Naive thymus-derived CD8-positive, alpha-beta T cell (primary cell): ENCODE data around the gene KRTAP13-3. TPM values are rescaled to one million over a fixed set of nuclear protein-coding genes. Genes with fewer than 3 reads are reported as not detected.

Experiments used
- ATAC-seq, 2 donors: fragments of 150-1000 bp; cut with Tn5 transposase in 1 of 2; sonication (Bioruptor Pico), chemical (Tn5 transposase) in 1 of 2; 1 replicate in 1 of 2; 2 replicates in 1 of 2; pipeline ENCODE4 v1.10.0; 2021; ENCODE audit warnings: mild to moderate bottlenecking in 2 of 2, moderate library complexity in 2 of 2
- POLR2A ChIA-PET: fragments of 350-600 bp; sonication (Branson Sonifier 250); formaldehyde crosslinking; loops from one replicate; lab custom pipeline; 2021; ENCODE audit warnings: antibody characterized with exemption; lab: Charles Lee
- DNase-seq, 10 donors: peaks; one replicate each; pipeline versions ENCODE4 v3.0.0 to v3.0.0-alpha.2; 2020 to 2022
- H3K27ac Mint-ChIP-seq, 10 donors: one replicate each; pipeline ENCODE4 v1.8.0; 2020 to 2022; ENCODE audit warnings: mild to moderate bottlenecking in 10 of 10, mixed read lengths in 10 of 10, moderate library complexity in 4 of 10, inconsistent platforms in 1 of 10
- H3K27me3 Mint-ChIP-seq, 5 donors: one replicate each; pipeline ENCODE4 v1.8.0; 2021 to 2022; ENCODE audit warnings: mixed read lengths in 5 of 5
- H3K36me3 Mint-ChIP-seq, 3 donors: one replicate each; pipeline ENCODE4 v1.8.0; 2020 to 2022; ENCODE audit warnings: mixed read lengths in 3 of 3, mild to moderate bottlenecking in 2 of 3, inconsistent platforms in 1 of 3
- H3K4me1 Mint-ChIP-seq, 4 donors: one replicate each; pipeline ENCODE4 v1.8.0; 2021 to 2022; ENCODE audit warnings: mixed read lengths in 4 of 4
- H3K4me3 Mint-ChIP-seq, 10 donors: one replicate each; pipeline ENCODE4 v1.8.0; 2020 to 2022; ENCODE audit warnings: mild to moderate bottlenecking in 10 of 10, mixed read lengths in 10 of 10, moderate library complexity in 6 of 10, inconsistent platforms in 1 of 10
- H3K9me3 Mint-ChIP-seq, 9 donors: one replicate each; pipeline ENCODE4 v1.8.0; 2020 to 2022; ENCODE audit warnings: mixed read lengths in 9 of 9, mild to moderate bottlenecking in 3 of 9, inconsistent platforms in 1 of 9, moderate library complexity in 1 of 9
- polyA plus RNA-seq, 3 donors: library from polyadenylated mRNA; unstranded; fragments of 300-500 nt; fragmentation: Illumina TruSeq; gene quantifications; one replicate each; pipeline ENCODE4 v1.2.3, GENCODE V29; 2021
- total RNA-seq, 8 experiments: library from RNA in 2 of 8; stranded (reverse) in 2 of 8; gene quantifications; one replicate each; pipeline ENCODE4 v1.2.3 and lab custom pipeline; 2021 to 2026

KRTAP13-3 gene
- total RNA-seq = not detected
- polyA plus RNA-seq = not detected
- total RNA-seq (lab: John Stamatoyannopoulos, UW) = 0 reads per million in 6 experiments

DNA sequence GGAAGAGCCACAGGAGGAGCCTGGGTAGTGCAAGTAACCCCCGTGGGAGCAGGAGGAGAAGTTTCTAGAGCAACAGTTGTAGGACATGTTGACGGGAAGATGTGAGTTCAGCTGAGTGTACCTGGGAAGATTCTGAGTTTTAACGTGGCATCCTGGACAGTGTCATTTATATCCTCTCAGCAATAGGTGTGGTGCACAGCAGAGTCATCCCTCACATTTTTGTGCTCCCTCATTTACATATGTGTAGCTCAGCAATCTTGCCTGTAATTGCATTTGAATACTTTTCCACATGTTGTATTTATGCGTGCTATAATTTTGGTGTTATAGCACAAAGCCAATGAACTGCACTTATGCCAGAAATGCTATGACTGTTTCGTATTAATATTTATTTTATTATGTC lies at the start of gene KRTAP13-3:
TSS of gene KRTAP13-3 (minus strand) at position 101 of the 400 bp plus-strand sequence. CDS start at position 87, 14 bp downstream.
- DNase-seq = no peak
- Mint-ChIP-seq H3K36me3 (no peaks in the 10 kb centered on the region), H3K4me3 (no peak within 1 kb of the TSS), H3K27me3 (peaks cover 0 to 10% (median 0%) of the 10 kb centered on the region in 5 donors), H3K27ac (peak within 1 kb of the TSS in 1 of 10 donors; percentile 46), H3K9me3 (peaks cover 0 to 4% (median 0%) of the 10 kb centered on the region in 9 donors), H3K4me1 (no peaks in the 10 kb centered on the region)
- POLR2A ChIA-PET = no interaction called here
- no peak for ATAC-seq

GRCh38 chr21:30468900-30469714 lies 43.4 kb upstream of the KRTAP13-3 start:
- no peak overlapping the region for H3K27ac Mint-ChIP-seq
- DNase-seq (no peak), ATAC-seq (no peak)
- H3K36me3 Mint-ChIP-seq = no peaks in the 10 kb centered on the region
- peaks cover 0 to 5% (median 0%) of the 10 kb centered on the region in 9 donors for H3K9me3 Mint-ChIP-seq
- peaks cover 2 to 17% (median 4%) of the 10 kb centered on the region in 5 donors for H3K27me3 Mint-ChIP-seq
- no peaks in the 10 kb centered on the region for H3K4me1 Mint-ChIP-seq
- POLR2A ChIA-PET = no interaction called here
- no peak overlapping the region for H3K4me3 Mint-ChIP-seq

DNA sequence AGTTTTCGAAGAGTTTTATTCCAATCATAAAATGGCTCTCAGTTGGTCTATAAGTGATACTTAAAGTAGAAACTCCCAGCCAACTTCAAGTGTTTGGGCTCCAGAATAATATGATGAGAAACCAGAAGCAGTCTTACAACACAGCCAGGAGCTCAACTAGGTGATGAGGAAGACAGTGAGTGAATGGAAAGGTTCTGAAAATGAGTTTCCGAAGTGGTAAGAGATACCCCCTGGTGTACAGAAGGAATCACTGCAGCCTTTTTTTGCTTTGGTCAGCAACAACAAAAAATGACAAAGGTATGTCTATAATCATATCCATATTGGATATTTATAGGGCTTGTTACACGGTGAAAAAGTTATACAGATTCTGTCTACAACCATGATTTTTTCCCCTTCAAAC lies 38.0 kb upstream of the KRTAP13-3 start:
- Mint-ChIP-seq H3K4me1 (no peaks in the 10 kb centered on the region), H3K27ac (no peak overlapping the region), H3K27me3 (peaks cover 2 to 19% (median 6%) of the 10 kb centered on the region in 5 donors), H3K36me3 (no peaks in the 10 kb centered on the region), H3K9me3 (peaks cover 0 to 2% (median 0%) of the 10 kb centered on the region in 9 donors), H3K4me3 (no peak overlapping the region)
- POLR2A ChIA-PET = no interaction called here
- no peak for DNase-seq
- ATAC-seq = no peak

- H3K27me3 Mint-ChIP-seq = peaks cover 0 to 18% (median 5%) of the 10 kb centered on the region in 5 donors
- POLR2A ChIA-PET = no interaction called here
Measured at GRCh38 chr21:30448514-30448913, 22.8 kb upstream of the KRTAP13-3 start.

DNA sequence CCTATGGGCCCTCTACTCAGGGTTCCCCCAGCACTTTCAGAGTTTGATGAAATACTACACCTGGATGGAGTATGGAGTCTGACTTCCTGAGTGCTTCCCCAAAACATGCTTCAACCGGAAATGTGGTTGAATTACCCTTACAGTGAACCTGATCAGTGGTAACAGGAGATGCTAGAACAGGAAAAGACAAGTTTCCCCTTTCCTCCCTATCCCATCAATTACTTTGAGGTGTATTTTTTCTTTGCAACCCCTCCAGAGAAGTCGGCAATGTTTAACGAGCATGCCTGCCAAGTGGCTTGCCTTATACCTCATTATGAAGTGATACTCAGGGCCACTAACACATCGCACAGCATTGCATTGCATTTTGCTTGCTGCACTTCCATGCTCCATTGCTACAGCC lies 21.3 kb upstream of the KRTAP13-3 start:
- DNase-seq = no peak
- peaks cover 0 to 14% (median 7%) of the 10 kb centered on the region in 5 donors for H3K27me3 Mint-ChIP-seq
- POLR2A ChIA-PET = no interaction called here
- peaks cover 0 to 1% (median 0%) of the 10 kb centered on the region in 4 donors for H3K4me1 Mint-ChIP-seq
- H3K27ac Mint-ChIP-seq = no peak overlapping the region
- no peaks in the 10 kb centered on the region for H3K36me3 Mint-ChIP-seq
- ATAC-seq = no peak
- no peak overlapping the region for H3K4me3 Mint-ChIP-seq
- peaks cover 0 to 2% (median 0%) of the 10 kb centered on the region in 9 donors for H3K9me3 Mint-ChIP-seq

More at GRCh38 chr21:30448514-30448913, 22.8 kb upstream of the KRTAP13-3 start:
- H3K4me1 Mint-ChIP-seq = peaks cover 0 to 1% (median 0%) of the 10 kb centered on the region in 4 donors
- no peak overlapping the region for H3K27ac Mint-ChIP-seq
- peaks cover 0 to 2% (median 0%) of the 10 kb centered on the region in 9 donors for H3K9me3 Mint-ChIP-seq
- DNase-seq = no peak
- no peaks in the 10 kb centered on the region for H3K36me3 Mint-ChIP-seq
- no peak overlapping the region for H3K4me3 Mint-ChIP-seq
- ATAC-seq = no peak

GRCh38 chr21:30444204-30444603 lies 18.5 kb upstream of the KRTAP13-3 start:
- Mint-ChIP-seq H3K27me3 (peaks cover 0 to 23% (median 5%) of the 10 kb centered on the region in 5 donors), H3K9me3 (peaks cover 0 to 2% (median 0%) of the 10 kb centered on the region in 9 donors), H3K36me3 (no peaks in the 10 kb centered on the region), H3K27ac (no peak overlapping the region), H3K4me3 (no peak overlapping the region), H3K4me1 (peaks cover 0 to 1% (median 0%) of the 10 kb centered on the region in 4 donors)
- DNase-seq (no peak), ATAC-seq (no peak)
- POLR2A ChIA-PET = no interaction called here

DNA sequence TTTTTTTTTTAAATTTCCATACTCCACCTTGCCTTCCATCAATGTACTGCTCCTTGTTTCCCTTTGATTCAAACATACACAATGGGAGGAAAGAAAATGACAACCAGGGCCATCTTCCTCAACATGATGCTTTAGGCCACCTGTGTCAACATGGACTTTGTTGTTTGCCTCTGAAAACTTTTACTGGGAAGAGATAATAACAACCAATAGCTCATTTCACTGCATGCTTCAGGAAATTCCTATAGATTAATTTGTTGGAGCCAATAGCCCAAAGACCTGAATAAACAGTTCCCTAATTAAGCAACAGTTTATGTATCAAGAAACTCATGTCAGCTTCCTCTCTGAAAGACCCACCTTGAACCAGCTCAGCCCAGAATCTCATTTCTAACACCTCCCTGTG lies 17.5 kb upstream of the KRTAP13-3 start:
- peaks cover 0 to 23% (median 5%) of the 10 kb centered on the region in 5 donors for H3K27me3 Mint-ChIP-seq
- peaks cover 0 to 1% (median 0%) of the 10 kb centered on the region in 4 donors for H3K4me1 Mint-ChIP-seq
- H3K9me3 Mint-ChIP-seq = peaks cover 0 to 2% (median 0%) of the 10 kb centered on the region in 9 donors
- no peak overlapping the region for H3K27ac Mint-ChIP-seq
- no peaks in the 10 kb centered on the region for H3K36me3 Mint-ChIP-seq
- H3K4me3 Mint-ChIP-seq = no peak overlapping the region
- ATAC-seq (no peak), DNase-seq (no peak)
- POLR2A ChIA-PET = no interaction called here

GRCh38 chr21:30439975-30440374 lies 14.2 kb upstream of the KRTAP13-3 start, which contains the start of gene KRTAP15-1:
KRTAP15-1 (plus strand) TSS chr21:30440275; CDS start chr21:30440328, 53 bp downstream.
- Mint-ChIP-seq H3K36me3 (no peaks in the 10 kb centered on the region), H3K27ac (no peak within 1 kb of the TSS), H3K27me3 (peaks cover 3 to 25% (median 7%) of the 10 kb centered on the region in 5 donors), H3K9me3 (peaks cover 0 to 3% (median 0%) of the 10 kb centered on the region in 9 donors), H3K4me3 (no peak within 1 kb of the TSS), H3K4me1 (no peaks in the 10 kb centered on the region)
- DNase-seq (no peak), ATAC-seq (no peak)
- POLR2A ChIA-PET = no interaction called here

- ATAC-seq (no peak), DNase-seq (no peak)
- Mint-ChIP-seq H3K9me3 (peaks cover 0 to 3% (median 0%) of the 10 kb centered on the region in 9 donors), H3K4me1 (no peaks in the 10 kb centered on the region), H3K36me3 (no peaks in the 10 kb centered on the region), H3K27me3 (peaks cover 3 to 25% (median 7%) of the 10 kb centered on the region in 5 donors), H3K4me3 (no peak overlapping the region), H3K27ac (no peak overlapping the region)
- POLR2A ChIA-PET = no interaction called here
Measured at GRCh38 chr21:30437010-30437565, 11.4 kb upstream of the KRTAP13-3 start.

- POLR2A ChIA-PET = no interaction called here
- DNase-seq (no peak), ATAC-seq (no peak)
- no peak overlapping the region for H3K4me3 Mint-ChIP-seq
- peaks cover 1 to 24% (median 4%) of the 10 kb centered on the region in 5 donors for H3K27me3 Mint-ChIP-seq
- no peaks in the 10 kb centered on the region for H3K36me3 Mint-ChIP-seq
- H3K9me3 Mint-ChIP-seq = peaks cover 0 to 3% (median 0%) of the 10 kb centered on the region in 9 donors
- no peak overlapping the region for H3K27ac Mint-ChIP-seq
- H3K4me1 Mint-ChIP-seq = no peaks in the 10 kb centered on the region
Measured at GRCh38 chr21:30434033-30434631, 8.4 kb upstream of the KRTAP13-3 start.

DNA sequence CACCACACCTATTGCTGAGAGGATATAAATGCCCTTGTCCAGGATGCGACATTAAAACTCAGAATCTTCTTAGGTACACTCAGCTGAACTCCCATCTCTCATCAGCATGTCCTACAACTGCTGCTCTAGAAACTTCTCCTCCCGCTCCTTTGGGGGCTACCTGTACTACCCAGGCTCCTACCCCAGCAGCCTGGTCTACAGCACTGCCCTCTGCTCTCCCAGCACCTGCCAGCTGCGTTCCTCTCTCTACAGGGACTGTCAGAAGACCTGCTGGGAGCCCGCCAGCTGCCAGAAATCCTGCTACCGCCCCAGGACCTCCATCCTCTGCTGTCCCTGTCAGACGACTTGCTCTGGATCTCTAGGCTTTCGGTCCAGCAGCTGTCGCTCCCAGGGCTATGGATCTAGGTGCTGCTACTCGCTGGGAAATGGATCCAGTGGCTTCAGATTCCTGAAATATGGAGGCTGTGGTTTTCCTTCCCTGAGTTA lies 4.5 kb upstream of the KRTAP13-3 start, which contains the start of gene KRTAP13-4:
TSS of gene KRTAP13-4 (plus strand) at position 51 of the 486 bp plus-strand sequence. CDS start at position 107, 56 bp downstream.
- POLR2A ChIA-PET = no interaction called here
- Mint-ChIP-seq H3K27me3 (peaks cover 0 to 15% (median 3%) of the 10 kb centered on the region in 5 donors), H3K9me3 (peaks cover 0 to 2% (median 0%) of the 10 kb centered on the region in 9 donors)

DNA sequence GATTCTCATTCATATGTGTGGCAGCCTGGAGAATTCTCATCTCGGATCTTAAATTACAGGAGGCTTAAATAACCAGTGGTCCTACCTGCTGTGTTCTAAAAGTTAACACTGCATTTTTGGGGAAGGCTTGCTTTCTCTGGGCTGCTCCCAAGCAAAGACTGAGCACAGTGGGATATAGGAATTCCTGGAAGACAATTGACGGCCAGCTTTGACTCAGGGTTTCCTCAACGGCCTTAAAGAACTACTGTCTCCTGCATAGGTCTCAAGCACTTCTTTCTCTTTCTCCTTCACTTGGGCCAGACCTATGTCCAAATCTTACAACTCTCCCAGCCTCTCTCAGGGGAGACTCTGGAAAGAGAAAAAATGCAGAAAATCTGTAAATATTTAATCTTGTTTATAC lies 1.0 kb upstream of the KRTAP13-3 start:
- no peaks in the 10 kb centered on the region for H3K36me3 Mint-ChIP-seq
- POLR2A ChIA-PET = no interaction called here
- H3K27ac Mint-ChIP-seq = no peak overlapping the region
- ATAC-seq = no peak
- H3K27me3 Mint-ChIP-seq = peaks cover 0 to 14% (median 2%) of the 10 kb centered on the region in 5 donors
- no peak for DNase-seq
- H3K4me1 Mint-ChIP-seq = no peaks in the 10 kb centered on the region
- peaks cover 0 to 4% (median 0%) of the 10 kb centered on the region in 9 donors for H3K9me3 Mint-ChIP-seq
- H3K4me3 Mint-ChIP-seq = no peak overlapping the region

More for the DNA sequence above, 4.5 kb upstream of the KRTAP13-3 start, which contains the start of gene KRTAP13-4:
- H3K36me3 Mint-ChIP-seq = no peaks in the 10 kb centered on the region
- no peak within 1 kb of the TSS for H3K4me3 Mint-ChIP-seq
- ATAC-seq = no peak
- no peak within 1 kb of the TSS for H3K27ac Mint-ChIP-seq
- H3K4me1 Mint-ChIP-seq = no peaks in the 10 kb centered on the region
- no peak for DNase-seq
